ENCODE results near the gene KCTD3.

KCTD3 gene

DNA sequence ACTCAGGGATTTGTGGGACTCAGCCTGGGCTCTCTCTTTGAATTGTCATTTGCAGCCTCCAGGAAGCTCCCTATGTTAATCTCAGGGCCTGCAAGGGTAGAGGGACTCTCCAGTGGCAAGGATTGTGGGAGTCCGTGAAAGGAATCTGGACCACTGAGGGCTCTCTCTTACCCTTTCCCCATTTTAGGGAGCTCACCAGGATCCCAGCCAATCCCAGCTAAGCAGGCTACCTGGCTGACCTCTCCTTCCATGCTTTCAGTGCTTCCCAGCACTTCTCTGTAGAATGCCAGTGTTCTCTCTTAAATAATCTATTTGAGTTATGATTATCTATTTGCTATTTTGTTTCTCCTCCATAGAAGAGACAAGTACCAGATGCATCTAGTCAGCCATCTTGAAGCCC, 9.6 kb upstream of the KCTD3 start:
- DNase-seq: no peak

DNA sequence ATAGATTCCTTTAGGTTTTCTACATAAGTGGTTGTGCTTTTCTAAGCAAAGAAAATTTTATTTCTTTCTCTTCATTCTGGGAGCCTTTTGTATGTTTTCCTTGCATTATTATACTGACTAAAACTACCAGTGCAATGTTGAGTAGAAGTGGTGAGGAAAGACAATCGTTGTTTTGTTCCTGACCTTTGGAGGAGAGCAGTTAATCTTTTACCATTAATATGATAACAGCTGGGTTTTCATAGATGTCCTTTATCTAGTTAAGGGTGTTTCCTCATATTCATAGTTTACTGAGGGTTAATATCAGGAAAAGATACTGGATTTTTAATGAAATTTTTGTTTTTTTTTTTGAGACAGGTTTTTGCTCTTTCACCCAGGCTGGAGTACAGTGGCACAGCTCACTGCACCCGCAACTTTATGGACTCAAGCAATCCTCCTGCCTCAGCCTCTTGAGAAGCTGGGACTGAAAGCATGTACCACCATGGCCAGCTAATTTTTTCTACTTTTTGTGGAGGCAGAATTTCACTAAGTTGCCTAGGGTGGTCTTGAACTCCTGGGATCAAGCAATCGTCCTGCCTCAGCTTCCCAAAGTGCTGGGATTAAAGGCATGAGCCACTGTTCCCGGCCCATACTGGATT, 9.0 kb upstream of the KCTD3 start:
- DNase-seq: no peak

DNA sequence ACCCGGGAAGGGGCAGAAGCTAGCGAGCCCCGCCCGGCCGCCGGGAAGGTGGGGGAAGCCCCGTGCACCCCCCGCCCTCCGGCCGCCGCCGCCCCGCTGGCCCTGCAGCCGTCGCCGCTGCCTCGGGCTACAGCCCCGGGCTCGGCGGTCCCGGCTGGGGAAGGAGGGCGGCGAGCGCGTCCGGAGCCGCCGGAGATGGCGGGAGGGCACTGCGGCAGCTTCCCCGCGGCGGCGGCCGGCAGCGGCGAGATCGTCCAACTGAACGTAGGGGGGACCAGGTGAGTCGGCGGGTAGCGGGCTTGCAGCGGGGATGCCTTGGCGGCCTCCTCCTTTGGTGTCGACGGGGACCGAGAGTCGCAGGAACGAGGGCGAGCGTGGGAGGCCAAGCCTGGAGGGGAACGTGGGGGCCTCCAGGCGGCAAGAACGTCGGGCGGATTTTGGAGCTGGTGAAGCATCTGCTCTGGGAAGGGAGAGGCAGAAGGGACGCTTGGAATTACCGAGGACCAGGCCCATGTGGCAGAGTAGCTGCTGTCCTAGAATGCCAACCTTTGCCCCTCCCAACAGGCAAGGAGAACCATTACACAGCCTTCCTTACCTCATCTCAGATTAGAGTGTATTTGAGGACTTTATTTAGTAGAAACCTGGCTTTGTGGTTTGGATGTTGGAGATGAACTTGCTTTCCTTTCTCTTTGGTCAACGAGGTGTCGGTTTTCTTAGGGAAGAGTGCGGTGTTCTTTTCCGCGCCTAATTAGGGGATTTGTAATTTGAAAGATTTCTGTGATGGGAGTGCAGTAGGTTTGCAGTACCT, 591 bp downstream of the KCTD3 start:
- peak; percentile 25 to 28 for DNase-seq

DNA sequence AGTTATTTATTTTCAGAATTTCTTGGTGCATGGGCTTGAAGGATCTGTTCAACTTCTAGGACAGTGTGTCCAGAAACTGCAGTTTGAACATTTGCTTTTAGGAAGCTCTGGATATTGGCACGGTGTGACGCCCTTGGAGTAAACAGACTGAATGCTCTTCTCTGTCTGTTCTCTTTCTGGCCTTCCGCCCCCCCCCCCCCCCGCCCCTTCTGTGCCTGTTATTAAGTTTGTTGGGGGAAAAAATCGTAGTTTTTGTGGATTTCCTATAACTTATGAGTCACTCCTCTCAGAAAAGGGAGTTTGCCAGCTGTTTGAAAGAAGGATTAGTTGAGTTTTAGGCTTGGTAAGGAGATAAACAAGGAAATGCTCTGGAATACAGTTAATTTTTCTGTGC, 1.2 kb downstream of the KCTD3 start:
- DNase-seq: no peak

DNA sequence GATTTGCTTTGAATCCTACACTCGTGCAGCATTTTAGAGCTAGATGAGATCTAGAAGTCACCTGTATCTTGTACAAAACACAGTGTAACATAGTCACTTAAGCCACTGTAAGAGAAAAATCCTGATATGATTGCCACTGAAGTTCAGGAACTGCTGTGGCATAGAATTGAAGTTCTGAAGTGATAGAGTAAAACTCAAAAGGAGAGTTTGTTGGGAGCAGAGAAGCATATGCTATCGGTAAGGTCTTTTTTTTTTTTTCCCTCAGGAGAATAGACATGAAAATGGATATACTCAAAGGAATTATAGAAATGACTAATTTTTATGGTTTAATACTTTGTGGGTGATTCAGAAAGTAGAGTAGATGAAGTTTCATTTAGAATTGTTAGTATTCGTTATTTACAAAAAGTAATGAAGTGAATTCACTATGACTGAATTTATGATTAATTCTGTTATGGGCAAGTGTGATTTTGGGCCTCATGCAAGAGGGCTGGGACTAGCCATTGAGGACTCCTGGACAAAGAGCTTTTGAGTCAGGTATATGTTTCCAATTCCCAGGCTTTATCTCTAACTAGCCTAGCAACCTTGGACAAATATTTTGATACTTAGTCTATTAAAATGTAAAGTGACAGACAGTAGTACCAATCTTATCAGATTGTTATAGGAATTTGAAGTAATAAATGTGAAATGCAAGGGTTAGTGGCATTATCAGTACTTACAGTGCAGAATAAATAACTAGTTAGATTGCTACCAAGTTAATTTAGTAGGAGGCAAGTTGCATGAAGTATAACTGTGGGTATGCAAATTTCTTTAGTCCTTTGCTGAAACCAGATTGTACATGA, 3.1 kb downstream of the KCTD3 start:
- no peak for DNase-seq

DNA sequence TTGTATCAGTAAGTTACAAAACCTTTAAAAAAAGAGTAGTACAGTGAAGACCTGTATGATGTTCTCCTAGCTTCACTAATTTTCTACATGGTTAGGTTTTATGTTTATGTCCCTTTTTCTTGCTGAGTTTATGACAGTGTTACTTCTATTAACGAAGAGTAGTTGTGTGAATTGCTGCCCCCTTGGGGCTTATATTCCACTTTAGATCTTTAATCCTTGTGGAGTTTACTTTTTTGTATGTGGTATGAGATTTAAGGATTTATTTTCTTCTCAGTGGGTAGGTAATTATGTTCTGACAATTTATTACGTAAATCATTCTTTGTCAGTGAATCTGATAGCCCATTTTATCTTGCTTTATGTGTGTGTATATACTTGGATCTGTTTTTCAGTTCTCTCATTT, 14.8 kb downstream of the KCTD3 start:
- DNase-seq: no peak

DNA sequence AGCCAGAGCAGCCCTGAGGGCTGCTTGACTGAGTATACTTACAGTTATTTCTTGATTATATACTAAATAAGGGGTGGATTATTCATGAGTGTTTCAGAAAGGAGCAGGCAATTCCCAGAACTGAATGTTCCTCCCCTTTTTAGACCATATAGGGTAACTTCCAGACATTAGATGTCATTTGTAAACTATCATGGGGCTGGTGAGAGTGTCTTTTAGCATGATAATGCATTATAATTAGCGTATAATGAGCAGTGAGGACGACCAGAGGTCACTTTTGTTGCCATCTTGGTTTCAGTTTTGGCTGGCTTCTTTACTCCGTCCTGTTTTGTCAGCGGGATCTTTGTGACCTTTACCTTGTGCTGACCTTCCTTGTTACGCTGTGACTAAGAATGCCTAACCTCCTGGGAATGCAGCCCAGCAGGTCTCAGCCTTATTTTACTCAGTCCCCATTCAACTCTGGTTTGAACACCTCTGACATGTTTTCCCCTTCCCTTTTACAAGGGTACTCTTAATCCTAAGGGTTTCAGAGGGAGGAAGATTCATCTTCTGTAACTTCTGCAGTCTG, 16.2 kb downstream of the KCTD3 start:
- DNase-seq: no peak

DNA sequence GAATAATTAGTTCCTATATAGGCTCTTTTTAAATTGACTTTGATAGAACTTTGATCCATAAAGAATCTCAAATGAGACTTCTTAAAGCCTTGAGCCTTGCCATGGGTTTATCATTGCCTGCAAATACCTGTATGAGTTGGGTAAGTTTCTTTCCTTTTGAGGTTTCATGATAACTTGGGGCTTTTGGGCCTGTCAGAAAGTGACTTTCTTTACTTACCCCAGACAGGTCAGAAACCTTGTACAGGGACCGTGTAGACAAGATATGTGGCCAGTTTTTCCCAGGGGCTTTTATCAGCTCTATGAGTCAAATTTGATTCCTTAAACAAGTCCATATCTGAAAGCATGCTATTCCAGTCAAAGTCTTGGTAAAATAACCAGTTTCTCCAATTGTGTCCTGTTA, 17.3 kb downstream of the KCTD3 start:
- DNase-seq: no peak

DNA sequence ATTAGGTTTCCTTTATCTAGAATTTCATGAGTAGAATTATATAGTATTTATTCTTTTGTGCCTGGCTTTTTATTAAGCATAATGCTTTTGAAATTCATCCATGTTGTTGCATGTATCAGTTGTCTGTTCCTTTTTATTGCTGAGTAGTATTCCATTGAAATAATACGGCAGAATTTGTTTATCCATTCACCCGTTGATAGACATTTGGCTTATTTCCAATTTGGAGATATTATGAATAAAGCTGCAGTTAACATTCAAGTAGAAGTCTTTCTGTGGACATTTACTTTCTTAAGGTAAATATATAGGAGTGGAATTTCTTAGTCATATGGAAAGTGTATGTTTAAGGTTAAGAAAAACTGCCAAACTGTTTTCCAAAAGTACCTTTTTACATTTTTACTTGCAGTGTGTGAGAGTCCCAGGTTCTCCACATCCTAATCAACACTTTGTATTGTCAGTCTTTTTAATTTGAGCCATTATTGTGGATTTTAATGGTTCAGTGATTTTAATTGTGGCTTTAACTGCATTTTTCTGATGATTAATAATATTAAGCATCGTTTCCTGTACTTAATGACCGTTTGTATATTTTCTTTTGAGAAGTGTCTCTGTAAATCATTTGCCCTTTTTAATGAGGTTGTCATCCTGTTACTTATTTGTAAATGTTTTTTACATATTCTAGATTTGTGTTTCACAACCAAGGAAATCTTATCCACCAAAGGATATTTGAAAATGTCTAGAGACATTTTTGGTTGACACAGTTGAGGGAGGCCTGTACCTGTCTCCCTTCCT, 22.7 kb downstream of the KCTD3 start:
- DNase-seq: no peak

DNA sequence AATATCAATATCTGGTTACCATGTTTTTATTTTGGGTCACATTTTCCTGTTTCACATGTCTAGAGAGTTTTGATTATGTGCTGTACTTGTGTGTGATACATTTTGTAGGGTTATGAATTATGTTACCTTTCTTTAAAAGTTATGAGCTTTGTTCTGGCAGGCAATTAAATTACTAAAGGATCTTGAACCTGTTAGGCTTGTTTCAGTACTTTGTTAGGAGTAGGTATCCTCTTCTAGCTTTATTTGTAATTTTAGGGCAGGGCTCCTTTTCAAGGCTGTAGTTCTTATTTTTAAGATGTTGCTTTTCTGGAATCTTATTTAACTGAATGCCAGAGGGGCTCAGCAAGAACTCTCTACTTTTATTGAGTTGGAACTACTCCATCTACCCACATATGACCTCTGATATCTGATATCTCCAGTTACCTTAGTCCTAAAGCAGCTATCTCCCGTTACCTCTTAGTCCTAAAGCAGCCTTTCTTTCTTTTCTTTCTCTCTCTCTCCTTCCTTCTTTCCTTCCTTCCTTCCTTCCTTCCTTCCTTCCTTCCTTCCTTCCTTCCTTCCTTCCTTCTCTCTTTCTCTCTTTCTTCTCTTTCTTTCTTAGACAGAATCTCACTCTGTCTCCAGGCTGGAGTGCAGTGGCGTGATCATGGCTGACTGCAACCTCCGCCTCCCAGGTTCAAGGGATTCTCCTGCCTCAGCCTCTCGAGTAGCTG, 23.8 kb downstream of the KCTD3 start:
- DNase-seq: no peak

DNA sequence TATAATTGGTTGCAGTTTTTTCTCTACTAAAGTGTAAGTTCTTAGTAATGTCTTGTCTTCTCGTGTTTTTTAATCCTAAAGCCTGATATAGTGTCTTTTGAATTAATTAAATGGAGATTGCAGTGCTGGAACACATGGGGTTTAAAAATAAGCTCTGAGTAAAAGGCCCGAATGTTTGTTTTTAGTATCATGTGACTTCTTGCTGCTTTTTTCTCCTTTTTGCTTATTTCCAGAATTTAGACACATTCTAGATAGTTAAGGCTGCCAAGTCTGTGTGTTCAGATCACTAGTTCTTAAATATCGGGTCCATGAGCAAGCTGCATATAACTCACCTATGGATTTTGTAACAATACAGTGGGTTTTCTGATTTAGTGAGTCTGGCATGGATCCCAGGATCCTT, 27.5 kb downstream of the KCTD3 start:
- no peak for DNase-seq

DNA sequence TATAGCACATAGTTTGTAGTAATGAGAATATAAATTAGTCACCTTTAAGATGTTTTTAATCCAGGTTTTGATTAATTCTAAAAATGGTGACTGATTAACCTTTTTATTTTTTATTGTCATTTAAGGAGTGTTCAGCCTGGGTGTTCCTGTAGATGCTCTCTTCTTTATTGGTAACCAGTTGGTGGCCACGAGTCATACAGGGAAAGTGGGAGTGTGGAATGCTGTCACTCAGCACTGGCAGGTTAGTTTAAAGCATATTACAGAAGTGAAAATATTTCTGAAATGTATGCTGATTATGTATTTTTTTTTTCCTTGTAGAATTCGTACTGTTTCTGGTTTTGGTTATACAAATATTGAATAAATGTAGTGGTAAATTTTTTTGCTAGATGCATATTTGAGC, 28.1 kb downstream of the KCTD3 start:
- DNase-seq: no peak

DNA sequence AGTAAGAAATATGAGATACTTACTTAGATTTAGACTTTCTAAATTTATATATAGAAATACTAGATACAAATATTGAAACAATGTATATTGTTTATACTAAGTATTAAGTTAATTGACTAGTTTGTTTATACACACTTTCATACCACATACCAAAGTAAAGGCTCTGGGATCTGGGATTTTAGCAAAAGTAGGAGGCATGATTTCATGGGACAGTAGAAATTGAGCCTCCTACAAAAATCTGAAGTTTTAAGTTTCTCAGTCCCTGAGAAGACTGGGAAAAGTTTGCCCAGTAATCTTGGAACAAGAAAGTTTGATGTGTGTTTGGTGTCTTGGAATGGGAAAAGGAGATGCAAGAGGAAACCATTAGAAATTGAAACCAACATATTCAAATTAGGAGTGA, 30.9 kb downstream of the KCTD3 start:
- DNase-seq: no peak

DNA sequence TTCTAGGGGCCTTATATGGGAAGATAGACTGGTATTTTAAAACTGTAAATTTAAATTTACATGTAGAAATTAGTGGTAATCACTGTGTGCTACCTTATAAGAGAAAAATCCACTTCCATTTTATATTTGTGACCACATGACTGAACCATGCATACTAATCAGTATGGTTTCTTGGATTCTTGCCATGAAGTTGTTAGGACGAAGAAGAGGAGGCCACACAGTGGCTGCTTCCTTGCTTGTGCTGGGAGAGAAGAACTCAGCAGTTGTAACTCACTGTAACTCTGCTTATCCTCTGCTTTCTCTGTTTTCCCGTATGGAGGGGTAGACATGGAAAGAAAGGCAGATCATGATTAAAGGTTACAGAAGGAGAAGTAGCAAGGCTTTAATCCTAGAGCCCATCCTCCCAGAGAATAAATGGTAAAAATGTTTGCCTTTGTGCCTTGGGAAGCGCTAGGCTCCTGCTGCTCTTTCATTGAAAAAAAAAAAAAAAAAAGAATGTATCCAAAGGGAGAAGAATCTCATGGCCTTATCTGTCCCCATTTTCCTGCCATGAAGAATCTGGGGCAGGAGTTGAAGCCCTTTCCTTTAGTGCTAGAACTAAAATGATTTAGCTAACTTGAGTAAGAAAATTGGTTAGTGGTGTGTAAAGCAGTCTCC, 32.4 kb downstream of the KCTD3 start:
- no peak for DNase-seq

DNA sequence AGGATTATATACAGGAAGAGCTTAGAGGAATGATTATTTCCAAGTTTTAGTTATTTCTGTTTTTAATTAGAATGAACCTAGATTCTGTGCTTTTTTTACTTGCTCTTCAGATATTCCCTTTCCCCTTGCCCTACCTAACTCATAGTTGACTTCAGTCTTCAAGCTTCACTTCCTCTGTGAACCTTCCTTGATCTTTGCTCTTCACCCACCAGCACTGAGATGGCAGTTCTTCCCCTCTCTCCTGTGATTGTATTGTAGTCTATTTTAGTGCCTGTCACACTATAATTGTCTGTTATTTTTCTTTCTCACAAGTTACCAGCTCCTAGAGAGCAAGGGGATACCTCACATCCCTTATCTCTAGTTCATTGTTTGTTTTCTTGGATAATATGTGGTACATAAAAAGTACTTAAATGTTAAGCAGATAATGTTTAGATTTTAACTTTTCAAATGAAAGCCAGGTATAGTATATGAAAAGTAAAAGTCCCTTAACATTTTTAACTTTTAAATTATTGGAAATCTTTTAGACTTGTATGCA, 33.2 kb downstream of the KCTD3 start:
- no peak for DNase-seq

DNA sequence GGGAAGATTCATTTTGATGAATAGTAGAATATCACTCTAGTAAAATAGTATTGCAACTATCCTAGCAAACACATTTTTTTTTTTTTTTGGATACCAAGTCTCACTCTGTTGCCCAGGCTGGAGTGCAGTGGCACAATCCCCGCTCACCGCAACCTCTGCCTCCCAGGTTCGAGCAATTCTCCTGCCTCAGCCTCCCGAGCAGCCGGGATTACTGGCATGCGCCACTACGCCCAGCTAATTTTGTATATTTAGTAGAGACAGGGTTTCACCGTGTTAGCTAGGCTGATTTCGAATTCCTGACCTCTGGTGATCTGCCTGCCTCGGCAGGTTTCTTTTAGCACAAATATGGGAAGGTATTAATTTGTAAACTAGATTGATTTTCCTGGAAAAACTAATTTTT, 33.8 kb downstream of the KCTD3 start:
- no peak for DNase-seq

DNA sequence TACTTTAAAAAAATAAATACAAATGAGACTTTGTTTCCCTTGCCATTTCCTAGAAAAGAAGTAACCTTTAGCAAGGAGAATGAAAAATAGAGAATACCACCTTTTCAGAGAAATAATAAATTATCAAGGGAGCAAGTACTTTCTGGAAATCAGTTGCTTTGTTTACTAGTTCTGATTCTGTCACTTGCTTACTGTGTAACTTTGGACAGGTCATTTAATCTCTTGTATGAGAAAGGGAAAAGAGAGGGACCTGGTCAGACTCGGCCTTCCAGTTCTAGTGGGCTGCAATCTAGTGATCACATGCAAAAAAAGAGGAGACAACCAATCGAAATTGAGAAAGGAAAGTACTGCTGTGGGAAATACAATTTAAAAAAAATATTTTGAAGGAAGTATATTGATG, 34.2 kb downstream of the KCTD3 start:
- DNase-seq: no peak

DNA sequence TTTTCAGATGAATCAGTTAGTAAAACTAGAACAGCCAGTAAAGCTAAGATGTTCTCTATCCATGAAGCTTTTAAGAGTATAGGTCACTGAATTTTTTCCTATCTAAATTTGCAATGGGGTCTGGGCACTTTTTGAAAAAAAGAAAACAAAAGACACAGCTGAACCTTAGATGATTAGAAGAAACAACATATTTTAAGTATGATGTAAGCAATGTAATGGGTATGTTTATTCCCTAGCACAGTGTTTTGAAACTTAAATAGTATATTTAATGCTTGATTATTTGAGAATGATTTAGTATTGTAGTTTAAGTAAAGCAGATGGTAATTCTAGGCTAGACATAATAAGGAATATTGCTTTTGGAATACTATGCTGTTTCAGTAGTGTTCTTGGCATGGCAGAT, 36.2 kb downstream of the KCTD3 start:
- no peak for DNase-seq

DNA sequence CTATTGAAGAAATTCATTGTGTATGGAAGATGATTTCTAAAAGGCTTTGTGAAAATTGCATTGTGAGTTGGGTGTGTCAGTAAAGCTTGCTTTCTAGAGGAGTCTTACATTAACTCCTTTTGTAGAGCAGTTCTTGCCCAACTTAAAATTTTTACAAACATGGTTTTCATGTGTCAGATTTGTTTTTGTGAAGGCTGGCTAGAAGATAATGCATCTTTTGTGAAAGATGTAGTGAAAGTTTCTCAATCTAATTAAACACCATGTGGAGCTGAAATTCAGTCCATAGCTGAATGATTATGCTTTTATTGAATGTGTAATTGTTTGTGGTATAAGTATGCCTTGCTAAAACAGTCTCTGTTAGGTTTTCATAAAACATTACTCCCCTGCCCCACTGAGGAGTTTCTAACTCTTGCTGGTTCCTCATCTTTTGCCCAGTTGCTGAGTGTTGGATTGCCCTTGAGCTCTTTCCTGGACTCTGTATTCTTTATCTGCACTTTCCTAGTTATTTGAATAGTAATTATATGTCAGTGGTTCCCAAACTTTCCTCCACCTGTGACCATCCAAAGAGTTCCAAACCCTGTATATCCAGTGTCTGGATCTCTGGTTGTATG, 38.0 kb downstream of the KCTD3 start:
- DNase-seq: no peak

DNA sequence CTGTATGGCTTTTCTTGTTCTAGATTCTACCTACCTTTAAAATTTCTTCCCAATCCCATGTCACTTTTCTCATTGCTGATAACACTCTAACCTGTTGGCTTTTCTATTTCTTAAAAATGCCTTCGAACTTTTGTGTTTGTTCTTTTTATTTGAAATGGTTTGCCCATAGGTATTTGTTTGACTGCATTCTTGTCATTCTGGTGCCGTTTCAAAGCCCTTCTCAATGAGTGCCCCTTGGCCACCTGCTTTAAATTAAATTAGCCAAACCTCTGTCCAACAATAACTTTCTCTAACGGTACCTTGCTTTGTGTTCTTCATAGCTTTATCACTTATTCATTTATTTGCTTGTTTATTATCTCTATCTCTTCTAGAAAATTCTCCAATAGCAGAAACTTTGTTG, 38.9 kb downstream of the KCTD3 start:
- no peak for DNase-seq

Measured in stimulated activated CD4-positive, alpha-beta T cell treated with anti-CD3 and anti-CD28 coated beads, Interleukin-2, amount 100 ng/mL, for 48 hours (primary cell).